Right lobe of liver (tissue), 6 donors: ENCODE measurements around the gene CAD. TPM values are rescaled to one million over a fixed set of nuclear protein-coding genes. Genes with fewer than 3 reads are reported as not detected.

ENCODE experiments used
- ATAC-seq, 4 donors: fragments of 200-7000 bp; cut with Tn5 transposase; one replicate each; pipeline ENCODE4 v1.9.1; 2020; ENCODE audit warnings: mild to moderate bottlenecking in 4 of 4, moderate library complexity in 4 of 4
- DNase-seq, 3 donors: peaks; one replicate each; pipeline ENCODE4 v3.0.0-alpha.2; 2020
- H3K27ac ChIP-seq, 3 donors: fragments of 200-600 bp; one replicate each; pipeline ENCODE4 v1.8.0; 2022
- H3K27me3 ChIP-seq, 2 donors: fragments of 200-600 bp; one replicate each; pipeline ENCODE4 v1.8.0; 2022
- H3K36me3 ChIP-seq, 4 donors: fragments of 200-600 bp; sonication (generic) in 1 of 4; one replicate each; pipeline versions ENCODE4 v1.5.1 to v1.8.0; 2017 to 2022; ENCODE audit warnings: control low read depth in 1 of 4
- H3K4me1 ChIP-seq, 4 donors: fragments of 200-600 bp; sonication (generic) in 1 of 4; one replicate each; pipeline versions ENCODE4 v1.5.1 to v1.8.0; 2017 to 2022; ENCODE audit warnings: control low read depth in 1 of 4
- H3K4me3 ChIP-seq, 3 donors: fragments of 200-600 bp; one replicate each; pipeline ENCODE4 v1.8.0; 2022
- H3K9me3 ChIP-seq, 4 donors: fragments of 200-600 bp; sonication (generic) in 1 of 4; one replicate each; pipeline versions ENCODE4 v1.5.1 to v1.8.0; 2017 to 2022; ENCODE audit warnings: control low read depth in 1 of 4
- POLR2A ChIP-seq: fragments of 450-650 bp; IDR thresholded peaks from one replicate; pipeline ENCODE4 v1.6.1; 2017; ENCODE audit warnings: antibody characterized with exemption, mild to moderate bottlenecking
- WGBS: methylation state at CpG from one replicate; pipeline ENCODE4 v1.1.6; 2018; ENCODE audit warnings: low coverage, low lambda C conversion rate; ENCODE audit not compliant: insufficient coverage; ENCODE audit errors: missing lambda C conversion rate; 5-methylcytosine and 5-hydroxymethylcytosine counted together
- intact Hi-C, 2 donors: fragments of 100-400 bp; cut with DNase I; formaldehyde crosslinking; loops; one replicate each; pipeline versions ENCODE4 v1.11.2 to v1.14.1; 2022
- total RNA-seq, 6 experiments: library from RNA; depleted of rRNA in 2 of 6; stranded (reverse); fragments of >200 nt in 2 of 6; fragmentation: NEBNext Ultra II Directional in 3 of 6; extraction: Animal tissue kit (Norgen Biotek cat#: 25700) in 3 of 6; gene quantifications; one replicate each; pipeline versions ENCODE4 v1.1.0 to v1.2.4, GENCODE V29; 2016 to 2023
- TF ChIP-seq, protein P1 (sequence below), 4 donors: fragments of 200-600 bp in 3 of 4; fragments of 450-650 bp in 1 of 4; IDR thresholded peaks; one replicate each; pipeline versions ENCODE4 v1.5.1 to v1.8.0; 2016 to 2022; ENCODE audit warnings: antibody characterized with exemption in 4 of 4, mild to moderate bottlenecking in 2 of 4
- donor health status: DM: no; HTN: yes; CAD: no.
- donor health status: DM: no; HTN: no; CAD: no.
- donor health status: DM: no; HTN: no; CAD: no.
- donor health status: DM: no; HTN: yes; CAD: no.
- donor health status: DM: no; HTN: yes; CAD: no.

CAD gene
- total RNA-seq, 6 experiments from 2014 or later: 12.3 to 24.0 (median 16.3) TPM

DNA sequence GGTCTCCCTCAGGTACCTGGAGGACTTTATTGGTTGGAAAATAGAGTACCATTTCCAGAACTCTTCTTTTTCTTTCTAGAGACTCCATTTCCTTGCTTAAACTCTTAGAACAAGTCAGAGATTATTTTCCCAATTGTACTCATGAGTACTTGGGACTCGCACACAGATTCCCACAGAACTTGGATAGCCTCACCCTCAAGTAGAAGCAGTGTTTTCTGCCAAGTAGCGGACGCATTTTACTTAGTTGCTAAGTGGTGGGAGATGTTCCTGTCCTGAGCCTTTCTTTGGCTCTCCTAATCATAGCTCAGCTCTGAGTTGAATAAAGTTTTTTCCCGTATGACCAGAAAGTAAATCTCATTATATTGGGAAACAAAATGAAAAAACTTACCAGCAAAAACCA, 28.5 kb downstream of the CAD start:
- H3K9me3 ChIP-seq: no peaks in the 10 kb centered on the region
- H3K4me3 ChIP-seq: no peak overlapping the region
- H3K27ac ChIP-seq: no peak overlapping the region
- no peaks in the 10 kb centered on the region for H3K27me3 ChIP-seq
- DNase-seq (no peak), ATAC-seq (no peak)
- no peak for TF ChIP-seq POLR2A
- TF ChIP-seq, protein P1, sequence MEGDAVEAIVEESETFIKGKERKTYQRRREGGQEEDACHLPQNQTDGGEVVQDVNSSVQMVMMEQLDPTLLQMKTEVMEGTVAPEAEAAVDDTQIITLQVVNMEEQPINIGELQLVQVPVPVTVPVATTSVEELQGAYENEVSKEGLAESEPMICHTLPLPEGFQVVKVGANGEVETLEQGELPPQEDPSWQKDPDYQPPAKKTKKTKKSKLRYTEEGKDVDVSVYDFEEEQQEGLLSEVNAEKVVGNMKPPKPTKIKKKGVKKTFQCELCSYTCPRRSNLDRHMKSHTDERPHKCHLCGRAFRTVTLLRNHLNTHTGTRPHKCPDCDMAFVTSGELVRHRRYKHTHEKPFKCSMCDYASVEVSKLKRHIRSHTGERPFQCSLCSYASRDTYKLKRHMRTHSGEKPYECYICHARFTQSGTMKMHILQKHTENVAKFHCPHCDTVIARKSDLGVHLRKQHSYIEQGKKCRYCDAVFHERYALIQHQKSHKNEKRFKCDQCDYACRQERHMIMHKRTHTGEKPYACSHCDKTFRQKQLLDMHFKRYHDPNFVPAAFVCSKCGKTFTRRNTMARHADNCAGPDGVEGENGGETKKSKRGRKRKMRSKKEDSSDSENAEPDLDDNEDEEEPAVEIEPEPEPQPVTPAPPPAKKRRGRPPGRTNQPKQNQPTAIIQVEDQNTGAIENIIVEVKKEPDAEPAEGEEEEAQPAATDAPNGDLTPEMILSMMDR (IDR thresholded peaks at IDR 0.05): no peak
- WGBS: 64% methylated on average over 4 of the region's 4 CpGs
- H3K36me3 ChIP-seq: peaks cover 0 to 34% (median 14%) of the 10 kb centered on the region in 4 donors
- H3K4me1 ChIP-seq: no peaks in the 10 kb centered on the region
- intact Hi-C loops: no loop called here

DNA sequence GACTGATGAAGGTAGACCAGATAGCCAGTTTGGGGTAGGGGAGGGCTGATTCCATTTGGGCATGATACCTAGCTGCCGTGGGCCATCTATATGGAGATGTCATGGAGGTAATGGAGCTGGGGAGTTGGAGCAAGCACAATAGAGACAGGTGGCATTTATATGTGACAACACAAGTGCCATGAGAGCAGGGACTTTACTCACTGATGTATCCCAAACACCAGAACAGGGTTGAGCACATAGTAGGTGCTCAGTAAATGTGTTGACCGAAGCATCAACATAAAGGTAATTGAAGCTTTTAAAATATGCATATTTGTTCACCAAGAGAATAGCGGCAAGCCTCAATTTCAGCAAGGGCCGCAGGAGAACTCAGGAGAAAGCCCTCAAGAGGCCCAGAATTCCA, 30.7 kb downstream of the CAD start:
- DNase-seq (no peak), ATAC-seq (no peak)
- TF ChIP-seq, protein P1 (IDR thresholded peaks at IDR 0.05): no peak
- no peak for TF ChIP-seq POLR2A
- intact Hi-C loops: no loop called here
- Histone ChIP-seq H3K27me3 (no peaks in the 10 kb centered on the region), H3K9me3 (no peaks in the 10 kb centered on the region), H3K27ac (no peak overlapping the region), H3K4me3 (no peak overlapping the region), H3K4me1 (no peaks in the 10 kb centered on the region), H3K36me3 (peaks cover 0 to 12% (median 4%) of the 10 kb centered on the region in 4 donors)
- 58% methylated on average over 4 of the region's 4 CpGs for WGBS

DNA sequence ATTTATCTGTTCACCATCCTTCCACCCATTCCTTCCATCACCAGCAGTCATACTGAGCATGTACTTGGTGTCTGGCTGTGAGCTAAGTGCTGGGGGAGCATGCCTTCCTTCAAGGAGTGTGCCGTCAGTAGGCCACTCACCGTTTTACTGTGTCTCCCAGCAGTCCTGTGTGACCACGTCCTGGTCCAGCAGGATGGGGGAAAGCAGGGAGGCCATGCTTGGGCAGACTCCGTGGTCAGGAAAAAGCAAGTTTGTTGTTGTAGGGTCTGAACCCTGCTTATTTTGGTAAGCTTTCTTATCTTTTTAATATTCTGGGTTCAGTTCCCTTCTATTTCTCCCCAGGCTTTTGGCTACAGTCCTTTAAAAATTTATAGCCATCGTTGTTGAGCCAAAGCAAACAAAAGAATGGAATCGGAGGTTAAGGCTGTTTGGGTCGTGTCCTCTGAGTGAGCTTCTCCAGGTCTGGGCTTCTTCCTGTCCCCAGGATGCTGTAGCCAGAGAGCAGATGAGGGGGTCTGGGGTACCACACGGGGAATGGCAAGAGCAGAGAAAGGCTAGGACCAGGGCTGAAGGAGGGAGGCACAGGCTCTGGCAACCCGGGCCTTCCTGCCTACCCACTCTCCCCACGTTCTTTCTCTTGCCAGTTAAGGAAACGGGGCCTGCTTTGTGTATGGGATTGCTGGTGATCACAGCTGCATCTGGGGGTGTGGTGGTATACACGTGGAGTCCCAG, 32.2 kb downstream of the CAD start:
- DNase-seq (no peak), ATAC-seq (no peak)
- intact Hi-C loops: no loop called here
- no peaks in the 10 kb centered on the region for H3K9me3 ChIP-seq
- H3K36me3 ChIP-seq: no peaks in the 10 kb centered on the region
- TF ChIP-seq, protein P1 (IDR thresholded peaks at IDR 0.05): no peak
- no peak for TF ChIP-seq POLR2A
- H3K27ac ChIP-seq: no peak overlapping the region
- H3K4me1 ChIP-seq: no peaks in the 10 kb centered on the region
- no peak overlapping the region for H3K4me3 ChIP-seq
- no peaks in the 10 kb centered on the region for H3K27me3 ChIP-seq
- WGBS: 23% methylated on average over 11 of the region's 12 CpGs

DNA sequence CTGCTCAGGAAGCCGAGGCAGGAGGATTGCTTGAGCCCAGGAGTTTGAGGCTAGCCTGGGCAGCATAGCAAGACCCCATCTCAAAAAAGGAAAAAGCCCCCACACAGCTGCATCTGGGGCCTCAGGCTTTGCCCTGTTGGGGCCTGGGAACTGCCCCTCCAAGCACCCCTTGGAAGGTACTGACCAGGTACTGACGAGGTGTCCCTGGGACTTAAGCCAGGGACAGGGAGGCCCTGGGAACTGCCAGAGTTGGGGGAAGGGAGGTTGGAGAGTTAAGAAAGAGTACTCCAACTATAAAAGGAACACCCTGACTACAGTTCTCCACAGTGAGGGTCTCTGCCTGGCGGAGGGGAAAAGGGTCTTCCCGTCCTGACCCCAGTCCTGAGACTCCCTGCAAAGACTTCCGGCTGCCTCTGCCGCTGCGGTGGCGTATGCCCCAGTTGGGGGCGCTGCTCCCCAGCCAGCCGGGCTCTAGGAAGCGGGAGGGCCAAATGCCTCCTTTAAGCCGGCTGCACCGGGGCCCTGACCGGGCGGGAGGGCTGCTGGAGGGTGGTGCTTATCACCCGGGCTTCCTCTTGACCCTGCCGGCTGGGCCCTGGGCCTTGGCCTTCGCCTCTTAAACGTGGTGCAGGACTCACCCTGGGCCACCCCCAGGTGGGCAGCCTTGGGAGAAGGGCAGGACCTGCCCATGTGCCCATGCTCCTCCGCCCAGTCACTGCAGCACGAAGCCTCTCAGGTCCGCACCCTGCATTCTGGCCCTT, 32.9 kb downstream of the CAD start:
- no peak overlapping the region for H3K4me3 ChIP-seq
- 14% methylated on average over 5 of the region's 22 CpGs for WGBS
- peak; percentile 79 to 91 (median 84) for ATAC-seq
- no peaks in the 10 kb centered on the region for H3K27me3 ChIP-seq
- no peak overlapping the region for H3K27ac ChIP-seq
- no peaks in the 10 kb centered on the region for H3K9me3 ChIP-seq
- H3K4me1 ChIP-seq: no peaks in the 10 kb centered on the region
- TF ChIP-seq POLR2A: no peak
- TF ChIP-seq, protein P1 (IDR thresholded peaks at IDR 0.05): peak; percentile 55 to 75 (median 64)
- intact Hi-C loops: loop anchor here in 1 of 2 donors (10.0 kb wide), 1 partner anchor 55 kb away; the partner anchor contains the start of gene UCN
- no peaks in the 10 kb centered on the region for H3K36me3 ChIP-seq
- peak in 2 of 3 donors; percentile 61 to 63 for DNase-seq
